ENCODE measurements around the gene MOCOS.

The MOCOS gene

DNA sequence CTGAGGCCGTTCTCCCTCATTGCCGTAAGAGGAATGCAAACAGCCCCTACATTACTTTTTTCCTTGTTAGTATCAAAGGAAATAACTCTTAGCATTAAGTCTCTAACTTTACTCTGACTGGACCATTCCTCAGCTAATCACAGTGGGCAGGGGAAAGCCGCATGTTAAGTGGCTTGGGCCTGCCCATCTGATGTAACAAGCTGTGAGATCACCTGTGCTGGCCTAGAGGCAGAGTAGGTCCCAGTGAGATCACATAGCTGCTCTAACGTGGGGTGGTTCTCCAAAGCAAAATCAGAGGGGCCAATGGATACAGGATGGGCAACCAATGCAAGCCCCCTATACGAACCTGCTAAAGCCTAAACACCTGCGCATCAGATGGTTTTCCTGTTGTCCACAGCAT is 5.9 kb upstream of the MOCOS start:
- no peak for DNase-seq

DNA sequence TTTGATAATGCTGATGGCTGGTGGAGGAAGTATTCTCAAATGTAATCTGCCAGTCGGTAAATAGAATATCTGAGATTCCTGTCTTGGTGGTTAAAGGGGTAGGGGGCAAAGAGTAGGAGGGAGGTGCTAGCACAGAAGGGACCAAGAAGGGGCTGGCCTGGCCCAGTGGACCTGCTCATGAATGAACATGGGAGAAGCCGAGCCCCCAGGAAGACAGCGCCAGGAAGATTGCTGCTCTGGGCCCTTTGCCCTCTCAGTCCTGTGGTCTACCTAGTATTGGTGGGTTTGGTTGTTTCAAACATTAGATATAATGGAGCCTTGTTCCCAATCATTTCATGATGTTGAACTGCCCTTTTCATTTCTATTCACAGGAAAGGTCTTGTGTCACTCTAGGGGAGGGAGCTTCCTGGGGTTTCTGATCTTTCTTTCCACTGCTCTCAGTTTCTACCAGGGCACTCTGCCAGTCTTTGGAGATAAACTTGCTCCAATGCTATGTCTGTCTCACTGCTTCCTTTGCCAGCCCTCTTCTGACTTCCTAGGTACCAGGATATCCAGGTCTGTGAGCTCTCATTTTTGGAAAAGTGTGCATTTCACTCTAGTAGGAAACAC is 5.3 kb upstream of the MOCOS start:
- DNase-seq: no peak

DNA sequence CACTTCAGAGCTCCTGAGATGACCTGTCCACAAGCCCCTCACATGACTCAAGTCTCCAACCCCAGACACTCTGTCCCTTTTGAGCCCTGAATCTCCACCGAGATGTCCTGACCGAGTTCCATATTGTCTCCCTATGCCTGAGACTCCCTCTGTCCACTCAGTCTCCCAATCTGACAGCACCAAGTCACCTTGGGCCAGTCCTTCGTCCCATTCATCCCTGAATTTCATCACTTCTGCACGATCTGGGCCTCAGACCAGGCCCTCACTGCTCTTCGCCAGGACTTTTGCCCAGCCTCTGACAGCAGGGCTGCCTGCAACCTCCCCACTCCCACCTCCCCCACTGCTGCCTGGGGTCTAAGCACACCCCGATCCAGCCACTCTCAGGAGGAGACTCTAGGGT is 4.3 kb upstream of the MOCOS start:
- no peak for DNase-seq

DNA sequence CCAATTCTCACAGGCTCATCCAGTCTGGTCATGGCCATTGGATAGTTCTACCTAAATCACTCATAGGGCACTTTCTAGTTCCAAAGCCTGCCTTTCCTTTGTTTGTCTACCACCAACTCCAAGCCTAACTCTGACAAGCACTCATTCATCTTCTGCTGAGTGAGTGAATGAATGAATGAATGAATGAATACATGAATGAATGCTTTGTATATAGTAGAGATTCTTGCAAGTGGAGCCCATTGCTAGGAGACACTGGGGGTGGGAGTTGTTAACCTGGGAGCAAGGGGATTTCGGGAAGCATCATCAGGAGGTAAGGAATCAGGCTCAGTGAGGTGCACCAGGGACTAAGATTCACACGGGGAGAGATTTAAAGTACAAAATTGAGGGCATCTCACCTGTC is 3.3 kb upstream of the MOCOS start:
- no peak for DNase-seq

DNA sequence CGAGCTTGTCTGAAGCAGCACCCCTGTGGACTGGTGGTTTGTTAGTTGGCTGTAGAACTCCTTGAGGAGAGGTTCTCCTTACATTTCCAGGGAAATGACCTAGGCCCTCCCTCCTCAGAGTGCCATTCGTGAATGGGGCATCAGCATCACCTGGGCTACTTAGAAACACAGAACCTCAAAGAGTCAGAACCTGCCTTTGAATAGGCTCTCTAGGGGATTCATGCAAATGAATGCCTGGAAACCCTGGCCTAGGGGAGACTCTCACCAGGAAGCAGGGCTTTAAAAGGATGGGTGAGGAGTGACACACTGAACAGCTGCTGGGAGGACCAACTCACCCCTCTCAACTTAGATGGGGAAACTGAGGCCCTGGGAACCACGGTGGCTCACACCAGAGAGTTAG is 2.1 kb upstream of the MOCOS start:
- DNase-seq: no peak

DNA sequence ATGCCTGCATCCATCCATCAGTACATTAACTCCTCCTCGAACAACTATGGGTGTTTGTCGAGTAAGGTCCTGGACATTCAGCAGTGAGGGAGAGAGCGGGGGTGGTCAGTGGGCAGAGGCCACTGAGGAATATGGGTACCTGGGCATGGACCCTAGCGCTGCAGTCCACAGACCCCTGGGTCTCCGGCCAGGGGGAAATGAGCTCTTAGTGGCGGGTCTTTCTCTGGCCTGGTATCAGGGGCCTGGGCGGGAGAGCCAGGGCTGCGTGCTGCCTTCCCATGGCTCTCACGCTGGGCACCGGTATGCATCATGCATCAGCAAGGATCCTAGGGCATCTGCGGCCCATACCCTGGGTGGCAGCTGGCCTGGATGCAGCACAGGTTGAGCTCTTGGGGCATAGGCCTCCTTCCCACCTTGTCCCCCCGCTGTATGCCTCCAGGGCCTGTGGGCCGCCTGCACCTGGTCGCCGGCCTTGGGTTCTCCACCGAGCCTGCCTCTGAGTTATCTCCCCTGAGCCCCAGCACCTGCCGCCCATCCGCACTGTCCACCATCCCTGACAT is 1.3 kb upstream of the MOCOS start:
- no peak for DNase-seq

DNA sequence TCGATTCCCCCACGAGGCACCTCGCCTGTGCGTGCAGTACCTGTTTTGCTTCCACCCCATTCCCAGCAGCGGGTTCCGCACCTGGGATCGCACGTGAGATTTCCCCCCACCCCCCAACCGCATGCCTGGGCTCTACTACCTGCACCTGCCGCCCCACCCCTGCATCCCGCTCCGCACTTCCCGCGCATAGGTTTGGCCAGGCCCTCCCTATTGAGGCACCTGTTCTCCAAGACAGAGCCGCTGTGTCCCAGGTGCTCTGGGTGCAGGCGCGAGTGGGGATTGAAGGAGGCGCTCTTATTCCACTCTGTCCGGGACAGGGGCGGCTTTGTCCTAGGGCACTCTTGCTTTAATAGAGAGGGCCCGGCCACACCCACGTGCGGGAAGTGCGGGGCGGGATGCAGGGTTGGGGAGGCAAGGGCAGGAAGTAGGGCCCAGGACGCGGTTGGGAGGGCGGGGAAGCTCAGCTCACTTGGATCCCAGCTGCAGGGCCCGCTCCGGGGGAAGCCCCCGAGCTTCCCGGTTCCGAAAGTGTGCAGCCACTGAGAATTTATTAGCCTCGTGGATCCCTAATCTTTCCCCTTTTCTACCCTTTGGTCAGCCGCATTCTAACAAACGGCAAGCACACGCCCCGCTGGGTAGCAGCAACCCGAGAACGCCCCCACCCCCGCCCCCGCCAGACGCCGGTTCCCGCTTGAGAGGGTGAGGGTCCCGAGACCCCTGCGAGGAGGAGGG is 670 bp upstream of the MOCOS start:
- no peak for DNase-seq

DNA sequence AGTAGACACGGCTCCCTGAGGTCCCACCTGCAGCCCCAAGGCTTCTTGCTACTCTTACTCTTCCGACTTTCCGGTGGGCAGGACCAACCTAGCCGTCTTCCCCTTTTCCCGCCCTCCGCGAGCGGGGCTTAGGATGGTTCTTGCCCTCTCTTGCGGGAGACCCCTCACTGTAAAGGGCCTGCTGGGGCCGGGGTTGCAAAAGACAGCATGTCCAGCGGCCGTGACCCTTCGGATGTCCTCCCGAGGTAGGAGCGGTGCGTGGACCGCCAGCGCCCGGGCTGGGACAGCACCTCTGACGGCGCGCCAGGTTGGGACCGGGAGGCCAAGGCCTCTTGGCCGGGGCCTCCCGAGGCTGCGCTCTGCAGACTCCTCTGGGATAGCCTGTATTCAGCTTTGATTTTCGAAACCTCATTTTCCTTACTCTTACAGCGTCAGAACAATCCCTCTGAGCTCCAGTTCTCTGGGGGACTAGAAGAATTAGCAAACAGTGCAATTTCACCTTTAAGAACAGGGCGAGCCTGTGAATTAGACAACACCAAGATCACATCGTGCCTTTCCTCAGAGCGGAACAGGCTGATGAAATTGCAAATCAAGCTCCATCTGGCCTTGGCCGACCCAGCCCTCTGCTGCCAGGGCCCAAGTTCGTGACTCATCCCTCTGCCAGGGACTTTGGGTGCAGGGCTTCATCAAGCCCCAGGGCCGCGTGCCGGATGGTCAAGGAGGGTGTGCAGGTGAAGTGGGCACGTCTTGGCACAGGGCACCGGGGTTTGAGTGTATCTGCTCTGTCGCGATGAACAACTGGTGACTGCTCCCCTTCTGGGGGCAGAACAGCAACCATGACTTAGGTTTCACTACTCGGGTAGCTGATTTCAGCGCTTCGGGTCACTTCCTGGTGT is 777 bp downstream of the MOCOS start:
- DNase-seq: no peak

DNA sequence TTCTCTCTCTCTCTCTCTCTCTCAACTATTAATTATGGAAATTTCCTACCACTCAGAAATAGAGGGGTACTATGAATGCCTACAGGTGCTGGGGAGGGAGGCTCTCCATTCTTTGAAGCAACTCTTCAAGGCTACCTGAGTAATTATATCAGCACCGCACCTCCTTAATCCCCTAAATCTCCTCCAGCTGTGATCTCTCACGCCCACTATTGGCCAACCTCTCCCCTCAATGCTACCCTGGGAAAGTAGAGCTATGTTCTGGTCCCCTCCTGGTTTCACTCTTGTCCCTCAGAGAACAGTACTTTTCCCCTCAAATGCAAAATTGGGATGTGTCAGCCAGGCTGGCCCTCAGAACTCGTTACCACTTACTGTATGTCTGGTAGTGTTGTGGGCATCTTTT is 1.6 kb downstream of the MOCOS start:
- DNase-seq: no peak

DNA sequence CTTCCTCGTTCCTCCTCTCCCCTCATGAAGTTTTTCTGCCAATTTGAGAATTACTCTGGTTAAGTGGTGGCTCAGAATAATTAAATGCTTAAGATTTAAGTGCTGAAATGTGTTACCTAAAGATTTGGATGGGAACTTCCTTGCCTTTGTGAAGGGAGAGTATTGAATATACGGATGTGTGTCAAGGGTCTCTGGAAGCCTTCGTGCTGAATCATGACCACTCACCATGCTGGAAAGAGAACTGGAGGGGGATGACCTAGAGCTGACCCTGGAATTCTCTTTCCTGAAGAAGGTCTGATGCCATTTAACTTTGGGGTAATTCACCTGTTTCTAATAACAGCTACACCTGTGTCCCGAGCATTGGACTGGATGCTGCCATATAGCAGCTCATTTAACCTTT is 2.2 kb downstream of the MOCOS start:
- DNase-seq: no peak

DNA sequence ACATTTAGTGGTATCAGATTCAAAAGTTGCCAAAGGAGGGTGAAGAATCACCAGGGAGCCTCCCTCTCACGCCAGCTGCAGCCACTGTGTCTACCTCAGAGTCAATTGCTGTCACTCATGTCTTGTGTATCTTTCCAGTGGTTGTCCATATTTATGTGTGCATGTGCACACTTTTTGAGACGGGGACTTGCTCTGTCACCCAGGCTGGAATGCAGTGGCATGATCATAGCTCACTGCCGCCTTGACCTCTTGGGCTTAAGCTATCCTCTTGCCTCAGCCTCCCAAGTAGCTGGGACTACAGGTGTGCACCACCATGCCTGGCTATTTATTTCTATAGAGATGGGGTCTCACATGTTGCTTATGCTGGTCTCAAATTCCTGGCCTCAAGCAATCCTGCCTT is 4.0 kb downstream of the MOCOS start:
- no peak for DNase-seq

DNA sequence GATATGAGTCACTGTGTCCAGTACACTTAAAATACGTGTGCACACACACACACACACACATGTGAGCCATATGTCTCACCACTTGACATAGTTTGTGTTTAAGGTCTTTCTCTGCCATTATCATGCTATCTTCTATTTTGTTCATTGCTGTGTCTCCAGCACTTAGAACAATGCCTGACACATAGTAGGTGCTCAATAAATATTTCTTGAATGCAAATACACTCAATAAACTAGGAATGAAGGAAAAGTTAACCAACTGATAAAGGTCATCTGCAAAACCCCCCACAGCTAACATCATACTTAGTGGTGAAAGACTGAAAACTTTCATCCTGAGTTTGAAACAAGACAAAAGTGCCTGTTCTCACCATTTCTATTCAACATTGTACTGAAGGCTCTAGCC is 4.4 kb downstream of the MOCOS start:
- no peak for DNase-seq

DNA sequence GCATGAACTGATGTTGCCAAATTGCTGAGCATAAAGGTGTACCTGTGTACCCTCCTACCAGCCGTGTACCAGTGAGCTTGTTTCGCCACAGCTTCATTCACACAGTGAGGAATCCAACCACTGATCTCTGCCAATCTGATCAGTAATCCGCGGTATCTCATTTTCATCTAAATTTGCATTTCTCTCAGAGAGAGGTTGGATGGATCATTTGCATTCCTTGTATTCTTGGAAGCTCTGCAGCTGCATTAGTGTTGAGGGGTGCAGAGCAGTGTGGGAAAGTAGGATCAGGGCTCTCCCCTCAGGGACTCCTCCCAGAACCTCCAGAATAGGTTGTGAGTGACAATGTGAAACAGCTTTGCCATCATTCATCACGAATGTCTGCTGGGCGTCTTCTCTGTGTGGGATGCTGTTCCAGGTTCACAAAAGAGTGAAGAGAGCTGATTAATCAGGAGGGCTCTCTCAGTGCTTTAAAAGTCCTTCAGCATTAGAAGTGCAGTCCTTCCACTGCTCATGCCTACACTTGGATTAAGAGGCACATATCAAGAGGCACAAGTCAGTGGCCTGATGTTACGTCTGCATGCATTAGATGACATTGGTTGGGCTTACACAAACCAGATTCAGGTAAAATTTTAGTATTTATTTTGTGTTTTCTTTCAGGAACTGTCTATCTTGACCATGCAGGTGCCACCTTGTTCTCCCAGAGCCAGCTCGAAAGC is 7.5 kb downstream of the MOCOS start:
- DNase-seq: no peak

DNA sequence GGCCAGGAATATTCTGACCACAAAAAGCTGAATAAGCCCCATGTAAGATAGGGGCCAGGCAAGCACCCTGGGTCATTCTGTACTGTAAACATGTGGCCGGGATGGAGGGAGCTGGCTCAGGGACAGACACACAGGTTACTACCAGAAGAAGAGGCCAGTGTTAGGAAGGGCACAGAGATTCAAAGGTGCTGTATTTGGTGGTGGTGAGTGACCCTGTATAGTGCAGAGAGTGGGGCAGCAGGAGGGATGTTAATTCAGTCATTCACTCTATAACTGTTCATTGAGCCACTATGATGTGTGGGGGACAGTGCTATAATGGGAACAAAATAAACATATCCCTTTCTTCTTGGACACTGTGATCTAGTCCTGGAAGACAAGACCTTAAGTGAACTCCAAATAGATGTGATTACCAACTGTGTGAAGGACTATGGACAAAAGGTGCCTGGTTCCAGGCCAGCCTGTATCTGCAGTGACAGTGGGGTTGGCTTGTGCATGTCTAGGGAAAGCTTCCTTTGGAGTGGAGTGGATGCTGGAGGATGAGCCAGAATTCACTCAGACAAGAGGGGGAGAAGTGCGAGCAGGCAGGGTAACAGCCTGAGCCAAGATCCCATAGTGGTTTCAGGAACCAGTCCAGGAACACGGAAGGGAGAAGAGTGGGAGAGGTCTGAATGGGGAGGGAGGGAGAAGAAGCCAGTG is 8.3 kb downstream of the MOCOS start:
- DNase-seq: no peak

DNA sequence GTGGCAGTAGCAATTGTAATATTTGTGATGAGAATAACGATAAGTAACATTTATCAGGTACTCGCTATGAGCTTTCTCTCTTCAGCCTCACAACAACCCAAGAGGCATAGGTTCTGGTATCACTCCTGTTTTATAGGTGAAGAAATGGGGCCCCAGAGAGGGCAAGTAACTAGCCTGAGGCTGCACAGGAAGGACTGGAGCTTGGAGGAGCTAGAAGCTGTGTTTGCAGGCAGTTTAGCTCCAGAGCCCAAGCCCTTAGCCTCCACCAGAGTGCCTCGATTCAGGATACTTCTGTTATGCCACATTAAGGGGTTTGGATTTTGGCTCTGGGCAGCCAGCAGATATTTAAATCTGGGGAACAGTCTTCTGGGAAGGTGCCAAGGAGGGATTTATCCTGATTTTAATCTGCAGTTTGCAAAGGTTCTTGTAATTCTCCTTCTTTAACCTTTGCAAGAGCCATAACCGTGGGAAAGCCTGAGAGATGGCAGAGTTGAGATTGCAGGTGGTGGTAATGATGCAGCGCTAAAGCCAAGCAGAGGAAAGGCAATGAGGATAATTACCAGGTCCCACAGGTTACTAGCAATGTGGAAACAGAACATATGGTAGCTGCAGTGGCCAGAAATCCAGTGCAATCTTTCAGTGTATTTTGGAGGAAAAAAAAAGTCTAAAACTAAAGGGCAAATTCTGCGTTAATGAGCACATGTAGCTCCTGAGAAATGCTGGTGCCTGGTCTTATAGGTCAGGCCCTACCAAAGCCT is 9.1 kb downstream of the MOCOS start:
- no peak for DNase-seq

DNA sequence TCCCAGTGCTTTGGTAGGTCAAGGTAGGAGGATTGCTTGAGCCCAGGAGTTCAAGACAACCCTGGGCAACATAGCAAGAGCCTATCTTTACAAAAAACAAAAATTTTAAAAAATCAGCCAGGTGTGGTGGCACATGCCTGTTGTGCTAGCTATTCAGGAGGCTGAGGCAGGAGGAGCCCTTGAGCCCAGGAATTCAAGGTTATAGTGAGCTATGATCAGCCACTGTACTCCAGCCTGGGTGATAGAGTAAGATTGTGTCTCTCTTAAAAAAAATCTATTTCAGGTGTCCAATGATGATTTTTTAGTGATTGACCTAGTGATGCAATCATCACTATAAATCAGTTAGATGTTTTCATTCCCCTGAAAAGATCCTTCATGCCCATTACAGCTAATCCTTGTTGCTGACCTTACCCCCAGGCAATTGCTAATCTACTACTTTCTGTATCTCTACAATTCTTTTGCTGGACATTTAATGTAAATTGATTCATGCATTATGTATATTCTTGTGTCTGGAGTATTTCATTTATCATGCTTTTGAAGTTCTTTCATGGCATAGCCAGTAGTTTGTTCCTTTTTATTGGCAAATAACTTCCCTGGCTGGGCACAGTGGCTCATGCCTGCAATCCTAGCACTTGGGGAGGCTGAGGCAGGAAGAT is 10.3 kb downstream of the MOCOS start:
- DNase-seq: no peak

DNA sequence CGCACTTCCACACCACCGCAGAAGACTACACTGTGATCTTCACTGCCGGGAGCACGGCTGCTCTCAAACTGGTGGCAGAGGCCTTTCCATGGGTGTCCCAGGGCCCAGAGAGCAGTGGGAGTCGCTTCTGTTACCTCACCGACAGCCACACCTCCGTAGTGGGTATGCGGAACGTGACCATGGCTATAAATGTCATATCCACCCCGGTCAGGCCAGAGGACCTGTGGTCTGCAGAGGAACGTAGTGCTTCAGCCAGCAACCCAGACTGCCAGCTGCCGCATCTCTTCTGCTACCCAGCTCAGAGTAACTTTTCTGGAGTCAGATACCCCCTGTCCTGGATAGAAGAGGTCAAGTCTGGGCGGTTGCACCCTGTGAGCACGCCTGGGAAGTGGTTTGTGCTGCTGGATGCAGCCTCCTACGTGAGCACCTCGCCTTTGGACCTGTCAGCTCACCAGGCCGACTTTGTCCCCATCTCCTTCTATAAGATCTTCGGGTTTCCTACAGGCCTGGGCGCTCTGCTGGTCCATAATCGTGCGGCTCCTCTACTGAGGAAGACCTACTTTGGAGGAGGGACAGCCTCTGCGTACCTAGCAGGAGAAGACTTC is 12.5 kb downstream of the MOCOS start:
- DNase-seq: no peak

DNA sequence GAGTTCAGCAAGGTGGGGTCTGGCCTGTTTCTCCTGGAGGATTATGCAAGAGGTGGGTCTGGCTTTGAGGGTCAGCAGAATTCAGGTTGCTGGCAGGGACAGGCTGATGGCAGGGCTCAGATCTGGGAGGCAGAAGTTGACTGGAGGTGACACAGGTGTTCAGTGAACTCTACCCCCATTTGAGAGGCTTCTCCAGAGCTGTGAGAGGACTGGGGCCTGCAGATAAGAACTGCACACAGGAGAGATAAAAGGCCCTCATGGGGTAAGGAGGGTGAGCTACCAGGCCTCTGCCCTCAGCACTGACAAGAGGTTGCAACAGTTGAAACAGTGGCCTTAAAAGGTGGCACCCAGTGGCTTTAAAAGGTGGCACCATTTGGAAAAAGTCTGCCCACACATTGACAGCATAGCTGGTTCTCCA is 13.1 kb downstream of the MOCOS start:
- DNase-seq: no peak

DNA sequence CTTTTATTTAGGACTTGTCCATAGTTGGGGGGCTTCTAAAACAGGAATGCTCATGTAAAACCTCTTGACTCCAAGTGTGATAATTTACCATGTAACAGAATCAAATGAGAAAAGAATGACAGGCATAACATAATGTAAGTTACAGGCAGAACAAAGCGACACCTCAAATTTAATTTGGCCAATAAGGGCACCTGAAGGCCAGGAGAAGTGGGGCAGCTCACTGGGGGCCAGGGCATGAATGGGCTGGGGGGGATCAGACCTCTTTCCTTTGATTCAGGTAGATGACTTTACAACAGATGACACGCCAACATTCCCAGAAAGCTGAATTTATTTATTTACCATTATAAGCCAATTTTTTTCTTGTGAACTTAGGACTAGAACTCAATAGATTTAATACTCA is 14.5 kb downstream of the MOCOS start:
- DNase-seq: no peak

DNA sequence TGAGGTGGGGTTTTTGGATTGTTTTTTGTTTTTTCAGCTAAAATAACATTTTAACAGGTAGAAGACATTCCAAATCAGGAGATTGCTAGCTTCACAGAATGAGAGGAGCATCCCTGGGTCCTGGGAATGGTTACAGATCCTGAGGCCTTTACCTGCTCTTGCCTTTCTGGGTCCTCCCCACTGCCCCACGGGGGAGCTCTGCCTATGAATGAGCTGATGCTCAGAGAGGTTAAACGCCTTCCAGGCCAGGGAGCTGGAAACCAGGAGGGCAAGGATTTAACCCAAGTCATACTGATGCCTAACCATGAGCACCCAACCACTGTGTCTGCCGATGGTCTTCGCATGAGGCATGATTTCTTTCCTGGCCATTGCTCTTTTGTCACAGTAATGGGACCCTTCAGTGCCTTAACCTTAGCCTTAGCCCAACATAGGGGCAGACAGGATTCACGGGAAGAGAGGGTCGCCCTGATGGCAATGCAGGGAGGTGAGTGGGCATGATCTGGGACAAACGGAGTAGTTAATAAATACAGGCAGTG is 16.1 kb downstream of the MOCOS start:
- no peak for DNase-seq

All from islet precursor cell (in vitro differentiated cells).